ENCODE data around the gene TANC1. TPM values are rescaled to one million over a fixed set of nuclear protein-coding genes. Genes with fewer than 3 reads are reported as not detected.

Gene TANC1
- polyA plus RNA-seq, 1 donor from 2014 or later = 0.37 TPM

GRCh38 chr2:159050426-159050825 is 82.0 kb downstream of the TANC1 start:
- Histone ChIP-seq H4K20me1 (ENCODE audit: insufficient read depth) (no peaks in the 10 kb centered on the region), H3K79me2 (replicated peaks; ENCODE audit: insufficient read depth, low read length) (no peaks in the 10 kb centered on the region), H3K9ac (ENCODE audit: low read length) (no peak overlapping the region)

GRCh38 chr2:159051133-159051532 is 82.7 kb downstream of the TANC1 start:
- Histone ChIP-seq H3K4me2 (ENCODE audit: low read length) (no peak overlapping the region), H4K20me1 (ENCODE audit: insufficient read depth) (no peaks in the 10 kb centered on the region), H3K9ac (ENCODE audit: low read length) (no peak overlapping the region), H3K27ac (ENCODE audit: low read length) (no peak overlapping the region), H3K9me3 (ENCODE audit: low read length) (no peaks in the 10 kb centered on the region), H3K9me2 (ENCODE audit: insufficient read depth, low read length) (no peaks in the 10 kb centered on the region), H3K36me3 (ENCODE audit: insufficient read depth, low read length) (no peaks in the 10 kb centered on the region), H3F3A (ENCODE audit: insufficient read depth, low read length, poor library complexity, severe bottlenecking) (no peaks in the 10 kb centered on the region), H3K27me3 (ENCODE audit: insufficient read depth, low read depth, low read length) (no peaks in the 10 kb centered on the region), H2AFZ (ENCODE audit: low read depth, low read length) (no peak overlapping the region), H3K79me2 (replicated peaks; ENCODE audit: insufficient read depth, low read length) (no peaks in the 10 kb centered on the region), H3K4me3 (ENCODE audit: low read length) (no peak overlapping the region)
- TF ChIP-seq REST (IDR thresholded peaks at IDR 0.05; ENCODE audit: borderline replicate concordance) (no peak), CTCF (IDR thresholded peaks at IDR 0.05; ENCODE audit: poor library complexity, severe bottlenecking) (no peak), POLR2AphosphoS5 (IDR thresholded peaks at IDR 0.05) (no peak), SMC3 (conservative IDR thresholded peaks at IDR 0.05; ENCODE audit: poor library complexity) (no peak), EZH2 (IDR thresholded peaks at IDR 0.05; ENCODE audit: borderline replicate concordance, insufficient read depth, low read length, poor library complexity, severe bottlenecking) (no peak), EP300 (conservative IDR thresholded peaks at IDR 0.05; ENCODE audit: poor library complexity, severe bottlenecking) (no peak), MXI1 (conservative IDR thresholded peaks at IDR 0.05; ENCODE audit: poor library complexity, severe bottlenecking) (no peak)

More at GRCh38 chr2:159050426-159050825, 82.0 kb downstream of the TANC1 start:
- Histone ChIP-seq H3K9me3 (ENCODE audit: low read length) (no peaks in the 10 kb centered on the region), H3K4me2 (ENCODE audit: low read length) (no peak overlapping the region), H3K9me2 (ENCODE audit: insufficient read depth, low read length) (no peaks in the 10 kb centered on the region), H3K27me3 (ENCODE audit: insufficient read depth, low read depth, low read length) (no peaks in the 10 kb centered on the region), H3K4me3 (ENCODE audit: low read length) (no peak overlapping the region), H3K27ac (ENCODE audit: low read length) (no peak overlapping the region), H2AFZ (ENCODE audit: low read depth, low read length) (no peak overlapping the region), H3F3A (ENCODE audit: insufficient read depth, low read length, poor library complexity, severe bottlenecking) (no peaks in the 10 kb centered on the region), H3K36me3 (ENCODE audit: insufficient read depth, low read length) (no peaks in the 10 kb centered on the region)
- TF ChIP-seq MXI1 (conservative IDR thresholded peaks at IDR 0.05; ENCODE audit: poor library complexity, severe bottlenecking) (no peak), RAD21 (conservative IDR thresholded peaks at IDR 0.05) (no peak), TAF1 (IDR thresholded peaks at IDR 0.05; ENCODE audit: low read depth) (no peak), REST (IDR thresholded peaks at IDR 0.05; ENCODE audit: borderline replicate concordance) (no peak), CTCF (IDR thresholded peaks at IDR 0.05; ENCODE audit: poor library complexity, severe bottlenecking) (no peak), EP300 (conservative IDR thresholded peaks at IDR 0.05; ENCODE audit: poor library complexity, severe bottlenecking) (no peak), POLR2AphosphoS5 (IDR thresholded peaks at IDR 0.05) (no peak), SMC3 (conservative IDR thresholded peaks at IDR 0.05; ENCODE audit: poor library complexity) (no peak)

Measured in neural cell (in vitro differentiated cells).